IMR-90 (cell line): ENCODE data around the gene ATXN1. TPM values are rescaled to one million over a fixed set of nuclear protein-coding genes. Genes with fewer than 3 reads are reported as not detected.

Experiments
- ATAC-seq: fragments of 200-7000 bp; cut with Tn5 transposase; 2 replicates; pipeline ENCODE4 v1.9.1; 2020; ENCODE audit warnings: low read depth, mild to moderate bottlenecking, moderate library complexity
- BruUV-seq: library from RNA; stranded (reverse); fragments of 400-500 nt; replicated peaks from 2 replicates; lab custom pipeline; 2021; lab: Mats Ljungman, UMichigan
- CTCF ChIA-PET: fragments of 300-600 bp; formaldehyde crosslinking; extraction: SDS; loops from one replicate; lab custom pipeline; 2021; ENCODE audit warnings: antibody characterized with exemption; lab: Yijun Ruan, JAX
- POLR2A ChIA-PET: fragments of 300-600 bp; sonication (Branson Sonifier 250); formaldehyde crosslinking; loops from one replicate; lab custom pipeline; 2022; ENCODE audit warnings: antibody characterized with exemption; ENCODE audit not compliant: unreplicated experiment; lab: Charles Lee
- DNase-seq: peaks from one replicate; pipeline ENCODE4 v3.0.0; 2013
- H2AFZ ChIP-seq: replicated peaks from 2 replicates; pipeline ENCODE3; 2013; ENCODE audit warnings: low read length, mild to moderate bottlenecking; ENCODE audit not compliant: poor library complexity
- H2AK5ac ChIP-seq: 2 replicates; pipeline ENCODE4 v1.6.1; 2013; ENCODE audit warnings: low read depth, low read length, inconsistent platforms
- H2AK9ac ChIP-seq: replicated peaks from 2 replicates; pipeline ENCODE3; 2013; ENCODE audit warnings: mild to moderate bottlenecking, low read depth, low read length, moderate library complexity; ENCODE audit not compliant: poor library complexity
- H2BK120ac ChIP-seq: 2 replicates; pipeline ENCODE4 v1.6.1; 2013; ENCODE audit warnings: low read depth, low read length, inconsistent platforms
- H2BK15ac ChIP-seq: 3 replicates; pipeline ENCODE4 v1.6.1; 2013; ENCODE audit warnings: low read depth, low read length, inconsistent platforms
- H2BK20ac ChIP-seq: 2 replicates; pipeline ENCODE4 v1.6.1; 2013; ENCODE audit warnings: low read depth, mild to moderate bottlenecking, inconsistent platforms, low read length, moderate library complexity
- H2BK5ac ChIP-seq: 2 replicates; pipeline ENCODE4 v1.6.1; 2013; ENCODE audit warnings: mild to moderate bottlenecking, low read depth, low read length, inconsistent platforms; ENCODE audit not compliant: poor library complexity, severe bottlenecking
- H3K14ac ChIP-seq: replicated peaks from 2 replicates; pipeline ENCODE4 v1.6.1; 2013; ENCODE audit warnings: low read depth, low read length, inconsistent platforms
- H3K18ac ChIP-seq: 2 replicates; pipeline ENCODE4 v1.6.1; 2013; ENCODE audit warnings: low read depth, low read length, control low read depth
- H3K23ac ChIP-seq: 2 replicates; pipeline ENCODE4 v1.6.1; 2013; ENCODE audit warnings: low read depth, low read length, inconsistent platforms
- H3K27ac ChIP-seq: 2 replicates; pipeline ENCODE4 v1.5.1; 2013; ENCODE audit warnings: mild to moderate bottlenecking, control low read depth, low read length; ENCODE audit not compliant: insufficient read depth
- H3K27me3 ChIP-seq: 2 replicates; pipeline ENCODE4 v1.6.1; 2013; ENCODE audit warnings: low read length; ENCODE audit not compliant: control insufficient read depth, insufficient read depth
- H3K36me3 ChIP-seq: 2 replicates; pipeline ENCODE4 v1.6.1; 2013; ENCODE audit warnings: low read length, mixed read lengths; ENCODE audit not compliant: control insufficient read depth, insufficient read depth
- H3K4ac ChIP-seq: 2 replicates; pipeline ENCODE4 v1.6.1; 2013; ENCODE audit warnings: low read depth, low read length, inconsistent platforms
- H3K4me1 ChIP-seq: 2 replicates; pipeline ENCODE4 v1.6.1; 2013; ENCODE audit warnings: low read length, mixed read lengths; ENCODE audit not compliant: control insufficient read depth, insufficient read depth
- H3K4me2 ChIP-seq: 2 replicates; pipeline ENCODE4 v1.6.1; 2013; ENCODE audit warnings: low read depth, mild to moderate bottlenecking, control low read depth, low read length, moderate library complexity
- H3K4me3 ChIP-seq: 2 replicates; pipeline ENCODE4 v1.5.1; 2013; ENCODE audit warnings: low read depth, mild to moderate bottlenecking, control low read depth, low read length, moderate library complexity; ENCODE audit not compliant: insufficient read depth
- H3K56ac ChIP-seq: 2 replicates; pipeline ENCODE4 v1.6.1; 2013; ENCODE audit warnings: low read length, inconsistent platforms; ENCODE audit not compliant: insufficient read depth; ENCODE audit errors: extremely low read depth
- H3K79me1 ChIP-seq, 2 experiments: 2 replicates each; pipeline ENCODE4 v1.6.1; 2013; ENCODE audit warnings: low read length in 2 of 2, inconsistent platforms in 1 of 2, low read depth in 1 of 2
- H3K9ac ChIP-seq: 2 replicates; pipeline ENCODE4 v1.6.1; 2013; ENCODE audit warnings: low read depth, low read length, control low read depth
- H3K9me1 ChIP-seq: 2 replicates; pipeline ENCODE4 v1.6.1; 2013; ENCODE audit warnings: low read length, inconsistent platforms; ENCODE audit not compliant: insufficient read depth
- H3K9me3 ChIP-seq: 2 replicates; pipeline ENCODE4 v1.6.1; 2013; ENCODE audit warnings: low read length; ENCODE audit not compliant: control insufficient read depth, insufficient read depth
- H4K20me1 ChIP-seq: 2 replicates; pipeline ENCODE4 v1.6.1; 2013; ENCODE audit warnings: low read length, inconsistent platforms; ENCODE audit not compliant: insufficient read depth
- H4K5ac ChIP-seq: 2 replicates; pipeline ENCODE4 v1.6.1; 2013; ENCODE audit warnings: mild to moderate bottlenecking, low read depth, low read length, control low read depth
- H4K8ac ChIP-seq, 2 experiments: 2 replicates each; pipeline ENCODE4 v1.6.1; 2013; ENCODE audit warnings: low read depth in 2 of 2, low read length in 2 of 2, control low read depth in 1 of 2, inconsistent platforms in 1 of 2
- H4K91ac ChIP-seq: 2 replicates; pipeline ENCODE4 v1.6.1; 2013; ENCODE audit warnings: low read depth, low read length, inconsistent platforms; ENCODE audit not compliant: insufficient read depth
- BHLHE40 ChIP-seq: fragments of 150-350 bp; IDR thresholded peaks from 2 replicates; pipeline ENCODE4 v1.6.1; 2016; ENCODE audit warnings: mild to moderate bottlenecking, low read depth, low read length
- CEBPB ChIP-seq: IDR thresholded peaks from 2 replicates; pipeline ENCODE4 v1.6.1; 2012; ENCODE audit warnings: low read depth, low read length, improper control_type of control experiment
- CHD1 ChIP-seq: IDR thresholded peaks from 2 replicates; pipeline ENCODE4 v1.6.1; 2012; ENCODE audit warnings: low read depth, low read length, improper control_type of control experiment
- FOS ChIP-seq: fragments of 150-350 bp; IDR thresholded peaks from 2 replicates; pipeline ENCODE4 v1.6.1; 2016; ENCODE audit warnings: low read depth, low read length
- MAFK ChIP-seq: IDR thresholded peaks from 2 replicates; pipeline ENCODE4 v1.6.1; 2012; ENCODE audit warnings: low read depth, low read length, improper control_type of control experiment
- MAZ ChIP-seq: IDR thresholded peaks from 2 replicates; pipeline ENCODE4 v1.6.1; 2012; ENCODE audit warnings: low read depth, mild to moderate bottlenecking, low read length, improper control_type of control experiment, moderate library complexity, borderline replicate concordance
- MXI1 ChIP-seq: IDR thresholded peaks from 2 replicates; pipeline ENCODE4 v1.6.1; 2012; ENCODE audit warnings: low read depth, mild to moderate bottlenecking, low read length, moderate library complexity, borderline replicate concordance
- NFE2L2 ChIP-seq: fragments of 150-350 bp; IDR thresholded peaks from 2 replicates; pipeline ENCODE4 v1.6.1; 2016; ENCODE audit warnings: low read depth, mild to moderate bottlenecking, low read length
- POLR2A ChIP-seq: IDR thresholded peaks from 2 replicates; pipeline ENCODE4 v1.6.1; 2012; ENCODE audit warnings: mild to moderate bottlenecking, low read depth, low read length
- RAD21 ChIP-seq: IDR thresholded peaks from 2 replicates; pipeline ENCODE4 v1.6.1; 2012; ENCODE audit warnings: low read length, improper control_type of control experiment
- RCOR1 ChIP-seq: IDR thresholded peaks from 2 replicates; pipeline ENCODE4 v1.6.1; 2012; ENCODE audit warnings: mild to moderate bottlenecking, low read length, improper control_type of control experiment; ENCODE audit not compliant: insufficient replicate concordance
- RFX5 ChIP-seq: IDR thresholded peaks from 2 replicates; pipeline ENCODE4 v1.8.0; 2012; ENCODE audit warnings: low read depth, mild to moderate bottlenecking, low read length, moderate library complexity
- SMC3 ChIP-seq: fragments of 150-350 bp; IDR thresholded peaks from 2 replicates; pipeline ENCODE4 v1.6.1; 2016; ENCODE audit warnings: low read depth, mild to moderate bottlenecking, antibody characterized with exemption, low read length, moderate library complexity
- WGBS, 2 experiments: methylation state at CpG; one replicate each; pipeline versions ENCODE4 v1.1.5 to v1.1.7; 2013; ENCODE audit warnings: missing lambda C conversion rate in 2 of 2; ENCODE audit not compliant: insufficient read length in 1 of 2; ENCODE audit errors: extremely low coverage in 2 of 2; 5-methylcytosine and 5-hydroxymethylcytosine counted together
- dilution Hi-C: fragments of 300-500 bp; cut with HindIII; formaldehyde crosslinking; loops from one replicate; pipeline ENCODE4 v1.14.3; 2018; ENCODE audit warnings: low sequenced_read_pairs; ENCODE audit not compliant: unreplicated experiment
- in situ Hi-C: fragments of 300-500 bp; cut with MboI; formaldehyde crosslinking; loops from 3 replicates; pipeline ENCODE4 v1.14.3; 2019; ENCODE audit warnings: low sequenced_read_pairs, inconsistent platforms, mixed read lengths
- intact Hi-C: fragments of 100-400 bp; cut with micrococcal nuclease; formaldehyde crosslinking; loops from 2 replicates; pipeline ENCODE4 v1.10.0; 2022
- polyA plus RNA-seq, 3 experiments: library from polyadenylated mRNA; depleted of rRNA; stranded (reverse); fragments of >200 nt; gene quantifications; 2 replicates each; pipeline ENCODE4 v1.2.3, GENCODE V29; 2012; ENCODE audit warnings: low replicate concordance in 1 of 3
- total RNA-seq: library from RNA; depleted of rRNA; stranded (reverse); fragments of >200 nt; gene quantifications from 2 replicates; pipeline ENCODE4 v1.2.3, GENCODE V29; 2012
- TF ChIP-seq, protein P1 (sequence below): conservative IDR thresholded peaks from 2 replicates; pipeline ENCODE4 v1.5.1; 2012; ENCODE audit warnings: mild to moderate bottlenecking, low read depth, low read length, improper control_type of control experiment
- TF ChIP-seq, protein P2 (sequence below): fragments of 150-350 bp; IDR thresholded peaks from 2 replicates; pipeline ENCODE4 v1.6.1; 2017; ENCODE audit warnings: mild to moderate bottlenecking, antibody characterized with exemption, low read length, low read depth
- TF ChIP-seq, protein P3 (sequence below): fragments of 150-350 bp; IDR thresholded peaks from 2 replicates; pipeline ENCODE4 v1.6.1; 2016; ENCODE audit warnings: low read depth, mild to moderate bottlenecking, low read length, moderate library complexity, borderline replicate concordance

ATXN1 gene
- total and polyA plus RNA-seq, 2 of the 4 experiments (the other 2 are of a cell fraction) = 7.3 to 11.1 TPM

GRCh38 chr6:16653226-16653625 is 108.0 kb downstream of the ATXN1 start:
- dilution Hi-C loops = no loop called here
- H2AK5ac ChIP-seq = no peak overlapping the region
- H2BK15ac ChIP-seq = no peak overlapping the region
- H2BK20ac ChIP-seq = no peak overlapping the region
- peaks cover 0 to 3% of the 10 kb centered on the region in 2 experiments; a peak in 2 of 4 replicates for H3K79me1 ChIP-seq
- H3K27me3 ChIP-seq = no peaks in the 10 kb centered on the region
- H4K91ac ChIP-seq = no peak overlapping the region
- POLR2A ChIA-PET = no interaction called here
- no peak for TF ChIP-seq SMC3
- TF ChIP-seq NFE2L2 = no peak
- TF ChIP-seq RCOR1 = no peak
- no peak for TF ChIP-seq MAZ
- TF ChIP-seq, protein P1, sequence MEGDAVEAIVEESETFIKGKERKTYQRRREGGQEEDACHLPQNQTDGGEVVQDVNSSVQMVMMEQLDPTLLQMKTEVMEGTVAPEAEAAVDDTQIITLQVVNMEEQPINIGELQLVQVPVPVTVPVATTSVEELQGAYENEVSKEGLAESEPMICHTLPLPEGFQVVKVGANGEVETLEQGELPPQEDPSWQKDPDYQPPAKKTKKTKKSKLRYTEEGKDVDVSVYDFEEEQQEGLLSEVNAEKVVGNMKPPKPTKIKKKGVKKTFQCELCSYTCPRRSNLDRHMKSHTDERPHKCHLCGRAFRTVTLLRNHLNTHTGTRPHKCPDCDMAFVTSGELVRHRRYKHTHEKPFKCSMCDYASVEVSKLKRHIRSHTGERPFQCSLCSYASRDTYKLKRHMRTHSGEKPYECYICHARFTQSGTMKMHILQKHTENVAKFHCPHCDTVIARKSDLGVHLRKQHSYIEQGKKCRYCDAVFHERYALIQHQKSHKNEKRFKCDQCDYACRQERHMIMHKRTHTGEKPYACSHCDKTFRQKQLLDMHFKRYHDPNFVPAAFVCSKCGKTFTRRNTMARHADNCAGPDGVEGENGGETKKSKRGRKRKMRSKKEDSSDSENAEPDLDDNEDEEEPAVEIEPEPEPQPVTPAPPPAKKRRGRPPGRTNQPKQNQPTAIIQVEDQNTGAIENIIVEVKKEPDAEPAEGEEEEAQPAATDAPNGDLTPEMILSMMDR = no peak
- TF ChIP-seq MXI1 = no peak
- TF ChIP-seq CHD1 = no peak
- TF ChIP-seq RFX5 = no peak
- TF ChIP-seq, protein P2, sequence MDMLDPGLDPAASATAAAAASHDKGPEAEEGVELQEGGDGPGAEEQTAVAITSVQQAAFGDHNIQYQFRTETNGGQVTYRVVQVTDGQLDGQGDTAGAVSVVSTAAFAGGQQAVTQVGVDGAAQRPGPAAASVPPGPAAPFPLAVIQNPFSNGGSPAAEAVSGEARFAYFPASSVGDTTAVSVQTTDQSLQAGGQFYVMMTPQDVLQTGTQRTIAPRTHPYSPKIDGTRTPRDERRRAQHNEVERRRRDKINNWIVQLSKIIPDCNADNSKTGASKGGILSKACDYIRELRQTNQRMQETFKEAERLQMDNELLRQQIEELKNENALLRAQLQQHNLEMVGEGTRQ = no peak
- no peak for TF ChIP-seq RAD21
- TF ChIP-seq POLR2A = no peak
- TF ChIP-seq, protein P3, sequence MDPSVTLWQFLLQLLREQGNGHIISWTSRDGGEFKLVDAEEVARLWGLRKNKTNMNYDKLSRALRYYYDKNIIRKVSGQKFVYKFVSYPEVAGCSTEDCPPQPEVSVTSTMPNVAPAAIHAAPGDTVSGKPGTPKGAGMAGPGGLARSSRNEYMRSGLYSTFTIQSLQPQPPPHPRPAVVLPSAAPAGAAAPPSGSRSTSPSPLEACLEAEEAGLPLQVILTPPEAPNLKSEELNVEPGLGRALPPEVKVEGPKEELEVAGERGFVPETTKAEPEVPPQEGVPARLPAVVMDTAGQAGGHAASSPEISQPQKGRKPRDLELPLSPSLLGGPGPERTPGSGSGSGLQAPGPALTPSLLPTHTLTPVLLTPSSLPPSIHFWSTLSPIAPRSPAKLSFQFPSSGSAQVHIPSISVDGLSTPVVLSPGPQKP = no peak
- no peak for TF ChIP-seq CEBPB
- TF ChIP-seq BHLHE40 = no peak
- TF ChIP-seq MAFK = no peak
- TF ChIP-seq FOS = no peak
- H3K14ac ChIP-seq = no peak overlapping the region
- CTCF ChIA-PET = no interaction called here
- no TSS peak for BruUV-seq
- DNase-seq (no peak), ATAC-seq (no peak)
- in situ Hi-C loops = no loop called here
- no peak overlapping the region for H2BK5ac ChIP-seq
- no peak overlapping the region for H3K56ac ChIP-seq
- H4K5ac ChIP-seq = no peak overlapping the region
- no peak overlapping the region for H2AFZ ChIP-seq
- H2BK120ac ChIP-seq = no peak overlapping the region
- no peak overlapping the region for H3K4me2 ChIP-seq
- no peak overlapping the region for H3K9ac ChIP-seq
- no peaks in the 10 kb centered on the region for H4K20me1 ChIP-seq
- H3K18ac ChIP-seq = no peak overlapping the region
- 90% methylated on average over 2 of the region's 7 CpGs; no CpG with 5 or more reads in 1 of the 2 experiments for WGBS, 2 experiments
- intact Hi-C loops = no loop called here
- no peak overlapping the region for H3K27ac ChIP-seq
- peaks cover 8% of the 10 kb centered on the region; the same call in 1 of the 2 replicates for H3K9me1 ChIP-seq
- no peak overlapping the region for H2AK9ac ChIP-seq
- H3K4ac ChIP-seq = no peak overlapping the region
- peaks cover 3% of the 10 kb centered on the region for H3K4me1 ChIP-seq
- no peaks in the 10 kb centered on the region for H3K9me3 ChIP-seq
- no peak overlapping the region for H4K8ac ChIP-seq
- peaks cover 26% of the 10 kb centered on the region for H3K36me3 ChIP-seq
- H3K4me3 ChIP-seq = no peak overlapping the region
- no peak overlapping the region for H3K23ac ChIP-seq
